A549 (cell line): Measurements from ENCODE around the gene NRXN3.

Source experiments
- CTCF ChIP-seq: fragments of >200 bp; sonication (Bioruptor Twin); formaldehyde crosslinking; IDR thresholded peaks from 3 replicates; pipeline ENCODE4 v1.5.1; 2016
- FOSL2 ChIP-seq, 2 experiments: fragments of 450-650 bp in 1 of 2; fragments of >200 bp in 1 of 2; sonication (Bioruptor Twin) in 1 of 2; formaldehyde crosslinking; IDR thresholded peaks; 2 replicates each; pipeline versions ENCODE4 v1.5.0 to v1.6.1; 2016 to 2020; ENCODE audit warnings: mild to moderate bottlenecking in 1 of 2, moderate library complexity in 1 of 2
- HDAC2 ChIP-seq: fragments of 200-600 bp; sonication (generic); IDR thresholded peaks from 2 replicates; pipeline ENCODE4 v1.6.1; 2016
- MAX ChIP-seq: IDR thresholded peaks from 2 replicates; pipeline ENCODE4 v1.6.1; 2012
- POLR2AphosphoS2 ChIP-seq: conservative IDR thresholded peaks from 2 replicates; pipeline ENCODE4 v1.6.1; 2012; ENCODE audit warnings: low read length, improper control_type of control experiment, inconsistent platforms

GRCh38 chr14:79117561-79117960 lies 947.4 kb downstream of the NRXN3 start:
- TF ChIP-seq FOSL2 (IDR thresholded peaks at IDR 0.05) (no peak), FOSL2 (CRISPR knock-in tag; IDR thresholded peaks at IDR 0.05) (no peak), POLR2AphosphoS2 (no peak), MAX (no peak), HDAC2 (no peak), CTCF (no peak)
